K562 (cell line): ENCODE measurements around the gene GRK4. TPM values are rescaled to one million over a fixed set of nuclear protein-coding genes. Genes with fewer than 3 reads are reported as not detected.
A peak's percentile ranks its signal among the peaks of the same experiment; 100 is the strongest.

Source experiments
- CEBPZ ChIP-seq: fragments of 150-350 bp; IDR thresholded peaks from 2 replicates; pipeline ENCODE4 v1.6.1; 2014; ENCODE audit warnings: low read depth, mild to moderate bottlenecking, low read length, borderline replicate concordance
- ETV1 ChIP-seq: fragments of 450-650 bp; conservative IDR thresholded peaks from 2 replicates; pipeline ENCODE4 v1.6.1; 2016; ENCODE audit warnings: missing genetic modification characterization, control low read depth, low read depth, missing compliant biosample characterization
- MAFG ChIP-seq: fragments of 450-650 bp; conservative IDR thresholded peaks from 2 replicates; pipeline ENCODE4 v1.6.1; 2016; ENCODE audit warnings: missing genetic modification characterization, missing compliant biosample characterization
- MTA2 ChIP-seq: fragments of 450-650 bp; IDR thresholded peaks from 2 replicates; pipeline ENCODE4 v1.6.1; 2016; ENCODE audit warnings: low read depth
- NEUROD1 ChIP-seq: fragments of 150-350 bp; IDR thresholded peaks from 2 replicates; pipeline ENCODE4 v1.6.1; 2014; ENCODE audit warnings: borderline replicate concordance, low read length, low read depth; ENCODE audit not compliant: partially characterized antibody
- NFE2 ChIP-seq: IDR thresholded peaks from 2 replicates; pipeline ENCODE4 v1.6.1; 2014; ENCODE audit warnings: antibody characterized with exemption, low read depth
- PBX2 ChIP-seq, 2 experiments: IDR thresholded peaks in 1 of 2; conservative IDR thresholded peaks in 1 of 2; 2 replicates each; pipeline ENCODE4 v1.6.1; 2016; ENCODE audit warnings: low read depth in 2 of 2, mild to moderate bottlenecking in 1 of 2, missing compliant biosample characterization in 1 of 2, missing genetic modification characterization in 1 of 2, moderate library complexity in 1 of 2
- ZNF449 ChIP-seq: fragments of 250-450 bp; sonication (Bioruptor Pico); IDR thresholded peaks from 2 replicates; pipeline ENCODE4 v1.8.0; 2022; ENCODE audit warnings: moderate library complexity, mild to moderate bottlenecking, inconsistent platforms
- polyA plus RNA-seq, 8 experiments: library from polyadenylated mRNA; depleted of rRNA in 4 of 8; stranded (reverse) in 5 of 8; unstranded in 3 of 8; fragments of >200 nt; fragmentation: Nextera tagmentation in 2 of 8; fragmentation: Illumina TruSeq in 1 of 8; extraction: Ambion mirVana in 2 of 8; extraction: Trizol in 1 of 8; gene quantifications; 2 replicates each; pipeline versions ENCODE4 v1.2.1 to v1.2.3, GENCODE V29; 2011 to 2014; ENCODE audit warnings: inconsistent platforms in 1 of 8, missing spikeins in 1 of 8
- total RNA-seq, 7 experiments: library from RNA; depleted of rRNA in 6 of 7; stranded (reverse); fragments of >200 nt in 6 of 7; fragmentation: Illumina TruSeq in 2 of 7; extraction: Trizol in 2 of 7; gene quantifications; 2 replicates each; pipeline versions ENCODE4 v1.2.1 to v1.2.3, GENCODE V29; 2011 to 2021; ENCODE audit warnings: low replicate concordance in 1 of 7
- TF ChIP-seq, protein P1 (sequence below): fragments of 450-650 bp; IDR thresholded peaks from 2 replicates; pipeline ENCODE4 v1.6.1; 2018; ENCODE audit not compliant: partially characterized antibody

Gene GRK4
- total and polyA plus RNA-seq, 9 of the 15 experiments (the other 6 are each of a cell fraction or from before 2014, with no cell fraction given), result 1.1 to 4.8 (median 2.6) TPM

- TF ChIP-seq, protein P1, sequence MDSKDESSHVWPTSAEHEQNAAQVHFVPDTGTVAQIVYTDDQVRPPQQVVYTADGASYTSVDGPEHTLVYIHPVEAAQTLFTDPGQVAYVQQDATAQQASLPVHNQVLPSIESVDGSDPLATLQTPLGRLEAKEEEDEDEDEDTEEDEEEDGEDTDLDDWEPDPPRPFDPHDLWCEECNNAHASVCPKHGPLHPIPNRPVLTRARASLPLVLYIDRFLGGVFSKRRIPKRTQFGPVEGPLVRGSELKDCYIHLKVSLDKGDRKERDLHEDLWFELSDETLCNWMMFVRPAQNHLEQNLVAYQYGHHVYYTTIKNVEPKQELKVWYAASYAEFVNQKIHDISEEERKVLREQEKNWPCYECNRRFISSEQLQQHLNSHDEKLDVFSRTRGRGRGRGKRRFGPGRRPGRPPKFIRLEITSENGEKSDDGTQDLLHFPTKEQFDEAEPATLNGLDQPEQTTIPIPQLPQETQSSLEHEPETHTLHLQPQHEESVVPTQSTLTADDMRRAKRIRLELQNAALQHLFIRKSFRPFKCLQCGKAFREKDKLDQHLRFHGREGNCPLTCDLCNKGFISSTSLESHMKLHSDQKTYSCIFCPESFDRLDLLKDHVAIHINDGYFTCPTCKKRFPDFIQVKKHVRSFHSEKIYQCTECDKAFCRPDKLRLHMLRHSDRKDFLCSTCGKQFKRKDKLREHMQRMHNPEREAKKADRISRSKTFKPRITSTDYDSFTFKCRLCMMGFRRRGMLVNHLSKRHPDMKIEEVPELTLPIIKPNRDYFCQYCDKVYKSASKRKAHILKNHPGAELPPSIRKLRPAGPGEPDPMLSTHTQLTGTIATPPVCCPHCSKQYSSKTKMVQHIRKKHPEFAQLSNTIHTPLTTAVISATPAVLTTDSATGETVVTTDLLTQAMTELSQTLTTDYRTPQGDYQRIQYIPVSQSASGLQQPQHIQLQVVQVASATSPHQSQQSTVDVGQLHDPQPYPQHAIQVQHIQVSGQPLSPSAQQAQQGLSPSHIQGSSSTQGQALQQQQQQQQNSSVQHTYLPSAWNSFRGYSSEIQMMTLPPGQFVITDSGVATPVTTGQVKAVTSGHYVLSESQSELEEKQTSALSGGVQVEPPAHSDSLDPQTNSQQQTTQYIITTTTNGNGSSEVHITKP, result no peak
- TF ChIP-seq PBX2 (CRISPR knock-in tag; IDR thresholded peaks at IDR 0.05; ENCODE audit: low read depth) (no peak), PBX2 (tag; conservative IDR thresholded peaks at IDR 0.05; ENCODE audit: low read depth) (peak; percentile 57; the same call in 1 of the 2 replicates), NFE2 (peak; percentile 57; the same call in 1 of the 2 replicates), MAFG (tag) (peak; percentile 39; the same call in 1 of the 2 replicates), CEBPZ (no peak), MTA2 (peak; percentile 63; the same call in 1 of the 2 replicates), ETV1 (0 out of 2 replicates have a peak, but pooled peaks have one; percentile 16), ZNF449 (CRISPR knock-in tag) (no peak), NEUROD1 (peak; percentile 15)
Observed at GRCh38 chr4:3079694-3080123, 116.3 kb downstream of the GRK4 start (continued).
